ENCODE measurements around the gene DNAJC27. TPM values are rescaled to one million over a fixed set of nuclear protein-coding genes. Genes with fewer than 3 reads are reported as not detected.

DNAJC27 gene
- total RNA-seq, 1 experiment from 2014 or later, result 5.1 TPM

GRCh38 chr2:24925815-24926214 is 45.9 kb downstream of the DNAJC27 start:
- no peak overlapping the region for H3K4me3 Mint-ChIP-seq
- Histone ChIP-seq H3K79me1 (ENCODE audit: insufficient read depth, low read depth, low read length, poor library complexity, severe bottlenecking) (no peaks in the 10 kb centered on the region), H4K20me1 (ENCODE audit: control insufficient read depth, insufficient read depth, insufficient read length) (no peaks in the 10 kb centered on the region), H3K14ac (ENCODE audit: insufficient read depth, low read length) (no peak overlapping the region), H2AK5ac (ENCODE audit: insufficient read length, low read length) (no peak overlapping the region), H3K9ac (ENCODE audit: extremely low read depth, insufficient read length, low read length) (no peak overlapping the region), H3K56ac (ENCODE audit: insufficient read length, low read depth, low read length) (no peak overlapping the region), H2BK5ac (ENCODE audit: insufficient read length, low read length) (no peak overlapping the region), H2BK12ac (ENCODE audit: insufficient read length, low read depth, low read length) (no peak overlapping the region), H3K23ac (ENCODE audit: insufficient read length, low read depth, low read length) (no peak overlapping the region), H3K4me2 (ENCODE audit: insufficient read depth, insufficient read length, low read length) (no peak overlapping the region), H2BK15ac (ENCODE audit: low read depth, low read length) (no peak overlapping the region), H2BK20ac (ENCODE audit: low read depth, low read length, poor library complexity, severe bottlenecking) (no peak overlapping the region), H4K5ac (ENCODE audit: insufficient read length, low read depth, low read length) (no peak overlapping the region), H3K18ac (ENCODE audit: insufficient read length, low read depth, low read length) (no peak overlapping the region), H3T11ph (ENCODE audit: low read length) (no peak overlapping the region), H3K9me3 (ENCODE audit: control insufficient read depth, low read depth, low read length) (no peaks in the 10 kb centered on the region), H3K79me2 (ENCODE audit: insufficient read depth, low read length) (no peaks in the 10 kb centered on the region), H3K4ac (ENCODE audit: low read depth, low read length) (no peak overlapping the region), H3K4me1 (ENCODE audit: insufficient read depth, low read length) (no peaks in the 10 kb centered on the region; the same call in 1 of the 2 replicates), H4K8ac (replicated peaks; ENCODE audit: insufficient read length, low read depth, low read length) (no peak overlapping the region), H3K27ac (ENCODE audit: insufficient read length, low read depth, low read length) (no peak overlapping the region), H4K91ac (ENCODE audit: insufficient read length, low read depth, low read length) (no peak overlapping the region), H2BK120ac (ENCODE audit: low read depth, low read length, poor library complexity, severe bottlenecking) (no peak overlapping the region), H3K27me3 (ENCODE audit: insufficient read depth, low read length) (no peaks in the 10 kb centered on the region), H3K23me2 (ENCODE audit: insufficient read length, low read depth, low read length, poor library complexity, severe bottlenecking) (no peaks in the 10 kb centered on the region), H2AFZ (ENCODE audit: low read length) (no peak overlapping the region)
- peaks cover 23 to 27% of the 10 kb centered on the region in 2 experiments for H3K4me1 Mint-ChIP-seq
- peaks cover 3% of the 10 kb centered on the region; the same call in 1 of the 2 replicates for H3K27me3 Mint-ChIP-seq (ENCODE audit: low read depth)
- no peaks in the 10 kb centered on the region for H3K36me3 Mint-ChIP-seq (ENCODE audit: insufficient read depth in 1 of 3, low read depth in 3 of 3)
- no peak overlapping the region for H3K27ac Mint-ChIP-seq
- H3K9me3 Mint-ChIP-seq, result no peaks in the 10 kb centered on the region
- 100% methylated on average over 9 of the region's 10 CpGs for WGBS (ENCODE audit: extremely low coverage, insufficient read length, low lambda C conversion rate)
- TF ChIP-seq, protein P1, sequence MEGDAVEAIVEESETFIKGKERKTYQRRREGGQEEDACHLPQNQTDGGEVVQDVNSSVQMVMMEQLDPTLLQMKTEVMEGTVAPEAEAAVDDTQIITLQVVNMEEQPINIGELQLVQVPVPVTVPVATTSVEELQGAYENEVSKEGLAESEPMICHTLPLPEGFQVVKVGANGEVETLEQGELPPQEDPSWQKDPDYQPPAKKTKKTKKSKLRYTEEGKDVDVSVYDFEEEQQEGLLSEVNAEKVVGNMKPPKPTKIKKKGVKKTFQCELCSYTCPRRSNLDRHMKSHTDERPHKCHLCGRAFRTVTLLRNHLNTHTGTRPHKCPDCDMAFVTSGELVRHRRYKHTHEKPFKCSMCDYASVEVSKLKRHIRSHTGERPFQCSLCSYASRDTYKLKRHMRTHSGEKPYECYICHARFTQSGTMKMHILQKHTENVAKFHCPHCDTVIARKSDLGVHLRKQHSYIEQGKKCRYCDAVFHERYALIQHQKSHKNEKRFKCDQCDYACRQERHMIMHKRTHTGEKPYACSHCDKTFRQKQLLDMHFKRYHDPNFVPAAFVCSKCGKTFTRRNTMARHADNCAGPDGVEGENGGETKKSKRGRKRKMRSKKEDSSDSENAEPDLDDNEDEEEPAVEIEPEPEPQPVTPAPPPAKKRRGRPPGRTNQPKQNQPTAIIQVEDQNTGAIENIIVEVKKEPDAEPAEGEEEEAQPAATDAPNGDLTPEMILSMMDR (conservative IDR thresholded peaks at IDR 0.05), result no peak
- DNase-seq, result no peak

Data from H9 (cell line).